WTC11 (cell line): ENCODE results near the gene SEMA5B. TPM values are rescaled to one million over a fixed set of nuclear protein-coding genes. Genes with fewer than 3 reads are reported as not detected.

ENCODE experiments used
- ATAC-seq: fragments of 200-7000 bp; cut with Tn5 transposase; 2 replicates; pipeline ENCODE4 v1.10.0; 2021; ENCODE audit warnings: mild to moderate bottlenecking, moderate library complexity
- CTCF ChIA-PET: fragments of 300-600 bp; sonication (Branson Sonifier 250); formaldehyde crosslinking; loops from one replicate; lab custom pipeline; 2021; ENCODE audit warnings: antibody characterized with exemption; lab: Charles Lee
- POLR2A ChIA-PET: fragments of 350-600 bp; sonication (Branson Sonifier 250); formaldehyde crosslinking; loops from one replicate; lab custom pipeline; 2021; ENCODE audit warnings: antibody characterized with exemption; lab: Charles Lee
- DNase-seq: peaks from one replicate; pipeline ENCODE4 v3.0.0; 2021; ENCODE audit warnings: low spot score
- H3K27ac Mint-ChIP-seq: 2 replicates; pipeline ENCODE4 v1.8.0; 2021; ENCODE audit warnings: mixed read lengths
- H3K27me3 Mint-ChIP-seq: 2 replicates; pipeline ENCODE4 v1.8.0; 2021; ENCODE audit warnings: low read depth, mild to moderate bottlenecking, moderate library complexity, mixed read lengths
- H3K36me3 Mint-ChIP-seq: 2 replicates; pipeline ENCODE4 v1.8.0; 2021; ENCODE audit warnings: mixed read lengths
- H3K4me1 Mint-ChIP-seq: 2 replicates; pipeline ENCODE4 v1.8.0; 2022; ENCODE audit warnings: mixed read lengths
- H3K4me3 Mint-ChIP-seq: 2 replicates; pipeline ENCODE4 v1.8.0; 2021; ENCODE audit warnings: mild to moderate bottlenecking, moderate library complexity, mixed read lengths
- H3K9me3 Mint-ChIP-seq: 2 replicates; pipeline ENCODE4 v1.8.0; 2021; ENCODE audit warnings: mixed read lengths
- E2F1 ChIP-seq: sonication (generic); formaldehyde crosslinking; IDR thresholded peaks from 2 replicates; pipeline ENCODE4 v1.8.0; 2022; ENCODE audit warnings: mild to moderate bottlenecking, missing genetic modification reagents
- FOXP4 ChIP-seq: sonication (generic); formaldehyde crosslinking; IDR thresholded peaks from 2 replicates; pipeline ENCODE4 v1.8.0; 2022; ENCODE audit warnings: mild to moderate bottlenecking, missing genetic modification reagents
- GRHL2 ChIP-seq: fragments of 250-450 bp; sonication (Bioruptor Pico); IDR thresholded peaks from 2 replicates; pipeline ENCODE4 v1.8.0; 2022; ENCODE audit warnings: mild to moderate bottlenecking, moderate library complexity; ENCODE audit not compliant: insufficient replicate concordance, severe bottlenecking
- GTF2I ChIP-seq: fragments of 250-450 bp; sonication (Bioruptor Pico); conservative IDR thresholded peaks from 2 replicates; pipeline ENCODE4 v1.4.0; 2021; ENCODE audit warnings: mild to moderate bottlenecking
- JUN ChIP-seq: sonication (generic); formaldehyde crosslinking; IDR thresholded peaks from 2 replicates; pipeline ENCODE4 v1.8.0; 2023; ENCODE audit warnings: mild to moderate bottlenecking, missing genetic modification reagents
- KAT7 ChIP-seq: sonication (generic); formaldehyde crosslinking; IDR thresholded peaks from 2 replicates; pipeline ENCODE4 v1.8.1; 2023; ENCODE audit warnings: missing genetic modification reagents, mild to moderate bottlenecking, borderline replicate concordance
- STAT6 ChIP-seq: sonication (generic); formaldehyde crosslinking; conservative IDR thresholded peaks from 2 replicates; pipeline ENCODE4 v1.8.1; 2023; ENCODE audit warnings: mild to moderate bottlenecking, low read depth, missing genetic modification reagents, moderate library complexity
- USF2 ChIP-seq: sonication (generic); formaldehyde crosslinking; IDR thresholded peaks from 2 replicates; pipeline ENCODE4 v1.8.1; 2023; ENCODE audit warnings: mild to moderate bottlenecking, missing genetic modification reagents, moderate library complexity
- ZNF121 ChIP-seq: sonication (generic); formaldehyde crosslinking; IDR thresholded peaks from 2 replicates; pipeline ENCODE4 v1.8.0; 2023; ENCODE audit warnings: missing genetic modification reagents
- ZNF138 ChIP-seq: sonication (generic); formaldehyde crosslinking; conservative IDR thresholded peaks from 2 replicates; pipeline ENCODE4 v1.8.1; 2022; ENCODE audit warnings: mild to moderate bottlenecking, moderate library complexity, missing genetic modification reagents
- ZNF281 ChIP-seq: sonication (generic); formaldehyde crosslinking; IDR thresholded peaks from 2 replicates; pipeline ENCODE4 v1.8.0; 2023; ENCODE audit warnings: mild to moderate bottlenecking, missing genetic modification reagents
- ZSCAN18 ChIP-seq: fragments of 250-450 bp; sonication (Bioruptor Pico); IDR thresholded peaks from 2 replicates; pipeline ENCODE4 v2.1.2; 2022; ENCODE audit warnings: mild to moderate bottlenecking, moderate library complexity
- total RNA-seq: library from RNA; stranded (reverse); gene quantifications from 3 replicates; pipeline ENCODE4 v1.2.3, GENCODE V29; 2021

Gene SEMA5B
- total RNA-seq, 1 experiment from 2014 or later = 20.7 TPM

GRCh38 chr3:122886251-122886650 is 141.3 kb downstream of the SEMA5B start:
- no peaks in the 10 kb centered on the region for H3K36me3 Mint-ChIP-seq
- peaks cover 24% of the 10 kb centered on the region for H3K4me1 Mint-ChIP-seq
- ATAC-seq (no peak), DNase-seq (no peak)
- no peaks in the 10 kb centered on the region for H3K9me3 Mint-ChIP-seq
- no peaks in the 10 kb centered on the region for H3K27me3 Mint-ChIP-seq
- POLR2A ChIA-PET = no interaction called here
- CTCF ChIA-PET = no interaction called here
- H3K27ac Mint-ChIP-seq = no peak overlapping the region
- H3K4me3 Mint-ChIP-seq = no peak overlapping the region
- TF ChIP-seq E2F1 (CRISPR knock-in tag) (no peak), STAT6 (CRISPR knock-in tag) (no peak), KAT7 (no peak), GTF2I (CRISPR knock-in tag) (no peak), ZSCAN18 (CRISPR knock-in tag) (no peak), GRHL2 (CRISPR knock-in tag) (no peak)

- no peak overlapping the region for H3K4me3 Mint-ChIP-seq
- ChIA-PET POLR2A (interaction anchor here (1.0 to 1.3 kb wide), 2 partner anchors 9 to 39 kb away, joined by 3 read pairs; no protein-coding TSS in a partner anchor), CTCF (no interaction called here)
- no peak for TF ChIP-seq JUN
- TF ChIP-seq ZNF138 (CRISPR knock-in tag) = no peak
- no peak for TF ChIP-seq ZNF281 (CRISPR knock-in tag)
- no peak for TF ChIP-seq USF2
- TF ChIP-seq ZNF121 (CRISPR knock-in tag) = no peak
- no peak for TF ChIP-seq FOXP4 (CRISPR knock-in tag)
- no peaks in the 10 kb centered on the region for H3K9me3 Mint-ChIP-seq
- DNase-seq (no peak), ATAC-seq (no peak)
- no peaks in the 10 kb centered on the region for H3K27me3 Mint-ChIP-seq
- H3K27ac Mint-ChIP-seq = no peak overlapping the region
- peaks cover 6% of the 10 kb centered on the region for H3K4me1 Mint-ChIP-seq
- H3K36me3 Mint-ChIP-seq = no peaks in the 10 kb centered on the region
Observed at GRCh38 chr3:122882361-122882947, 145.1 kb downstream of the SEMA5B start.
